ENCODE results near the gene DIO1.
"Not testable (repeated sequence)": the region's sequence is repeated elsewhere in the genome, so short reads cannot be mapped to it uniquely, and the experiment has no call there.

DIO1 gene

DNA sequence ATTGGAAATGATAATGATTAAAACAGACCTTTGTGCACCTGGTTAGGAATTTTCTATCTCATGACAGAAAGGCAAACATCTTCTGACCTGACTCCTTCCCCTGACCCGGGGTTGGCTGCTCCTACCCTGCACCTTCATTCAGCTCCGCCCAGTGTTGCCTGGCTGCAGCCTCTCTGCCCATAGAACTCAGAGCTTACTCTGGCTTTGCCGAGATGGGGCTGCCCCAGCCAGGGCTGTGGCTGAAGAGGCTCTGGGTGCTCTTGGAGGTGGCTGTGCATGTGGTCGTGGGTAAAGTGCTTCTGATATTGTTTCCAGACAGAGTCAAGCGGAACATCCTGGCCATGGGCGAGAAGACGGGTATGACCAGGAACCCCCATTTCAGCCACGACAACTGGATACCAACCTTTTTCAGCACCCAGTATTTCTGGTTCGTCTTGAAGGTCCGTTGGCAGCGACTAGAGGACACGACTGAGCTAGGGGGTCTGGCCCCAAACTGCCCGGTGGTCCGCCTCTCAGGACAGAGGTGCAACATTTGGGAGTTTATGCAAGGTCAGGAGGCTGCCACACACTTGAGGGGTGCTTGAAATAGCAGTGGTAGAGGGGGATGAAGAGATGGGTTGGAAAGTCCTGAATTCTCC lies at the start of gene DIO1:
Gene DIO1, plus strand, starts transcription at position 189 of the 638 bp plus-strand sequence. Its CDS starts 24 bp downstream, at position 213.
- in situ Hi-C loops (cut with MboI; ENCODE audit: low sequenced_read_pairs): no loop called here

DNA sequence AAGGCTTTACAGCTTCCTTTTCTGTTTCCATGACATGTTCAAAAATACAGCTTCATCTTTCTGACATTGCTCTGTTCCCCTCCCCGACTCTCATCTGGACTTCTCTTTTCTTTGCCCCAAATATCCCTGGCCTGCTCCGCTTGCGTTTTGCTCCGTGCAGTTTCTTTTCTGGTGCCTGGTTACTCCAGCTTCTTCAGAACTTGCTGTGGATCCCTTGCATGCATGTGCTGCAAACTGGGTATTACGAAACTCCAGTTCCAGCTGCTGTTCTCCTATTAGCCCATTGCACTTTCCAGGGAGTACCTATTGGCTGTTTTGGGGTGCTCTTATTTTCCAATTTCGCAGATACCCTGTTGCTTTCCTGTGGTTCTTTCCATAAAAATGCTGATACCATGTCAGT lies 46.0 kb upstream of the DIO1 start:
- in situ Hi-C loops (cut with MboI; ENCODE audit: low sequenced_read_pairs): no loop called here

DNA sequence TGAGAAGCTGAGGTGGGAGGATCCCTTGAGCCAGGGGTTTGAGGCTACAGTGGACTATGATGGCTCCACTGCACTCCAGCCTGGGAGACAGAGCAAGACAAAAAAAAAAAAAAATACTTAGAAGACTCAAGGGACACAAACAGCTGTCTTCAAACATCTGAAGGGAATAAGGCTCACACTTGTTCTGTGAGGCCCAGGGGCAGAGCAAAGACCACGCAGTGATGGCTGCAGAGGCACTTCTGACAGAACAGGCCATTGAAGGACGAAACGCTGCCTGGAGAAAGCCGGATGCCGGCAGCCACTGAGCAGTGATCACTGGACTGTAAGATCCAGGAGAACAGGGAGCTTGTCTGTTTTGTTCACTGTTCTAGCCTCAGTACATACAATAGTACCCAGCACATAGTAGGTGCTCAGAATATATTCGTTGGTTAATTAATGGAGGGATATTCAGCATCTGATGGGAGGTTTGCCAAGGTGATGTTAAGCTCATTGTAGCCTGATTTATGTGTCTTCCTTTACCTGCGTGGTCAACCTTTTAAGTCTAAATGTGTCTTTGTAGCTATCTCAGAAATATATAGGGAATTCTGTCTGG lies 43.8 kb upstream of the DIO1 start:
- in situ Hi-C loops (cut with MboI; ENCODE audit: low sequenced_read_pairs): loop anchor here (25.0 kb wide), 1 partner anchor 112 kb away; no protein-coding TSS in a partner anchor

DNA sequence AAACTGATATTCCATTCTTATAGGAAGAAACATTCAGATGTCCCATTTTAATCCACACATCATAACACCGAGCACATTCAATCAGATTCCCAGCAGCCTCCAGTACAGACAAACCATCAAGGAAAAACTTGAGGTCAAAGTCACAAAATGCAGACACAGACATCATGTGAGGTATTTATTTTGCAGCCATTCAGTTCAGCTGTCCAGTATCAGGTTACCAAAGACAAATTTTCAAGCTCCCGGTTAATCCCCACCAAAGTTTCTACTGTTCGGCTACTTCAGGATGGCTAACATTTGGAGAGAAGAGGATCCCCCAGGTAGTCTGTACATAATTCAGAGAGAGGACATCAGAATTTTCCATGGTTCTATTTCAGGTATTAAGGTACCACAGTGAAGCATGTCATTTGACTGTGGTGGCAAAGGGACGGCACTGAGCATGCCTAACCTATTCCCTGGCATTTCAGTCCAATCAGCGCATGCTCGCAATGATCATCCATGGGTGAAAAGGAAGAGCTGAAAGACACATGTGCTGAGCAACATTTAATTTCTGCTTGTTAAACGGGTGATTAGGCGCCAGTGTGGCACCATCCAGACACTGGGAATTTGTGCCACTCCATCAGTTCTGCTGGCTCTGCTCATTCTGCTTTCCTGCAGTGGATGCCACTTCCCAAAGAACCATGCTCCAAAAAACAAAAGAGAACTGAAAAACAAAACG lies 42.3 kb upstream of the DIO1 start:
- in situ Hi-C loops (cut with MboI; ENCODE audit: low sequenced_read_pairs): loop anchor here (25.0 kb wide), 1 partner anchor 111 kb away; no protein-coding TSS in a partner anchor

DNA sequence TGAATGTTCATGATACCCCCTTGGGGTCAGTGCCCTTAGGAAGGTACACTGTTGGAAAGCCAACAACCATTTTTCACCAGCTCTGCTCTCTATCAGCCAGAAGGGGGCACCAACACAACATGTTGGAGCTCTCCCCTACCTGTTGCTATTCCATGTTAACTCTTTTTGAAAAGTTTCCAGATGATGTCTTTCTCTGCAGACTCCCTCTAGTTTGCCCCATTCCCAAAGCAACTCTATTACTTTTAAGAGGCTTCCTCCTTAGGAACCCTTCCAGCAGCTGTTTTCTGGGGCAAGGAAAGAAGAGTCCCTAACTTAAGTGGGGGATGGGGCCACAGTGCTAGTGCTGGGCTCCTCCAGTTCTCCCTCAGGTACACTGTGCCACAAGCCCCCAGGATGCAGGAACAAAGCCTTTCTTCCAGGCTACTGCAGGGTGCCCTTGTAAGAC lies 33.0 kb upstream of the DIO1 start:
- in situ Hi-C loops (cut with MboI; ENCODE audit: low sequenced_read_pairs): loop anchor here (25.0 kb wide), 1 partner anchor 101 kb away; no protein-coding TSS in a partner anchor

DNA sequence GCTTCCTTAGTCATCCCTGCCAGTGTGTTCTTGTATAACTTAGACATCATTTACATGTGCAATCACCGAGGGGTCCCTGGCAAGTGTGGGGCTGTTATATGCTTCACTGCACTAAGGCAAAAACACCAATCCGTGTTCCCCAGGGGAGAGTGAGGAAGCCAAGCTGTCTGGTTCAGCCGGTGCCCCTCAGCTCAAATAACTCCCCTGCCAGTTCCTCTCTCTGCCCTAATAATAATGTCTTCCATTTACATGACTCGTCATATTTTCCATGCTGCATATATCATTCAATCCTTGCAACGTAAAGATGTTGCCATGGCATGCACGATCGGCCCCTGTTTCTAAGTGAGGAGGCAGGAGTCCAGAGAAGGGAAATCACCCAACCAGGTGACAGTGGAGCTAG lies 31.5 kb upstream of the DIO1 start:
- in situ Hi-C loops (cut with MboI; ENCODE audit: low sequenced_read_pairs): loop anchor here (25.0 kb wide), 1 partner anchor 100 kb away; no protein-coding TSS in a partner anchor

DNA sequence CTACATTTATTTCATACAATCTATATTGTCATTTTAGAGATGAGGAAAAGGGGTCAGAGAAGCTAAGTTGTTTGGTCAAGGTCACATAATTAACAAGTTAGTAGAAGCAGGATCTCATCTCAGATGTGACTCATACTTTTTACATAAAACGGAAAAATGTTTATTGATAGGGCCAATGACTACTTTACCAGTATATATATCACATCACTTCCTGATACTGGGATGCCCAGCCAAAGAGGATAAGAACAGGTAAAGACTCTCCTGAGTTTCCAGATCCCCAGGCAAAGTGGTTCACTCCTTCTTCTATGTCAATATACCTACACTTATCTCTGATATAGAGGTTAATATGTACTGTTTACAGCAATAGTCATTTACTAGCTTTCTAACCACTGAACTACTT lies 25.4 kb upstream of the DIO1 start:
- in situ Hi-C loops (cut with MboI; ENCODE audit: low sequenced_read_pairs): loop anchor here (25.0 kb wide), 1 partner anchor 94 kb away; no protein-coding TSS in a partner anchor

DNA sequence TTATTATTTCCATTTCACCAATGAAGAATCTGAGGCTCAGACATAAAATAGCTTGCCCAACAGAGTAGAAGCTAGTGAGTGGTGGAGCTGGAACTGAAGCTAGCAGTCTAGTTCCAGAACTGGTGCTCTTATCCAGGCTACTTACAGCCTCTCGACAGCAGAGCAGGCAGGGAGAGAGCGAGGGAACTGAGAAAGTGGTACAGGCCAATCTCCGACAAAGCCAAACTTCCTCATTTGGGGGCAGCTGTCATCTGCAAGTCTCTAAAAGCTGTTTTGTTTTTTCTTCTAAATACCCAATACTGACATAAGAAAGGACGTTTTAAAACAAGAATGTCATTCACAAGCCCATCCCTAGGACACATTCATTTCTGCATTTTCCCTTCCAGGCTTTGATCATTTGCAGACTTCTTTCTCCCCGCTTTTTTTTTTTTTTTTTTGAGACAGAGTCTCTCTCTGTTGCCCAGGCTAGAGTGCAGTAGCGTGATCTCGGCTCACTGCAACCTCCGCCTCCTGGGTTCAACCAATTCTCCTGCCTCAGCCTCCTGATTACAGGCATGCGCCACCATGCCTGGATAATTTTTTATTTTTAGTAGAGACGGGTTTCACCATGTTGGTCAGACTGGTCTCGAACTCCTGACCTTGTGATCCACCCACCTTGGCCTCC lies 24.4 kb upstream of the DIO1 start:
- in situ Hi-C loops (cut with MboI; ENCODE audit: low sequenced_read_pairs): loop anchor here (25.0 kb wide), 1 partner anchor 93 kb away; no protein-coding TSS in a partner anchor

DNA sequence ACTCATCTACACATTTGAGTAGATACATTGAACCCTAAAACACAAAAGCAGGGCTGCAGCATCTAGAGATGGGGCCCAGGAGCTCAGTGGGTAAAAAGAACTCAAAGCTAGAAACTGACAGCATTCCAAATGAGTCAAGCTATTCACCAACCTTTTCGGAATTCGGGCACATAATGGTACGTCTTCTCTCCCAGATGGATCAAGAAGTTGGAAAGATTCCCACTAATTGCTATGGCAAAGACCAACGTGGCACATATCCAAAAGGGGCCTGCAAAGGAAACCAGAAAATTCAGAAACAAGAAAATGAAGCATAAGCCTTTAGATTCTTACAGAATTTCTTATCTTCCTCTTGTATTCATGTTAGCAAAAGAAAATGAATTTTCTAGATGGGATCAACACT lies 22.8 kb upstream of the DIO1 start:
- in situ Hi-C loops (cut with MboI; ENCODE audit: low sequenced_read_pairs): loop anchor here (25.0 kb wide), 1 partner anchor 91 kb away; no protein-coding TSS in a partner anchor

DNA sequence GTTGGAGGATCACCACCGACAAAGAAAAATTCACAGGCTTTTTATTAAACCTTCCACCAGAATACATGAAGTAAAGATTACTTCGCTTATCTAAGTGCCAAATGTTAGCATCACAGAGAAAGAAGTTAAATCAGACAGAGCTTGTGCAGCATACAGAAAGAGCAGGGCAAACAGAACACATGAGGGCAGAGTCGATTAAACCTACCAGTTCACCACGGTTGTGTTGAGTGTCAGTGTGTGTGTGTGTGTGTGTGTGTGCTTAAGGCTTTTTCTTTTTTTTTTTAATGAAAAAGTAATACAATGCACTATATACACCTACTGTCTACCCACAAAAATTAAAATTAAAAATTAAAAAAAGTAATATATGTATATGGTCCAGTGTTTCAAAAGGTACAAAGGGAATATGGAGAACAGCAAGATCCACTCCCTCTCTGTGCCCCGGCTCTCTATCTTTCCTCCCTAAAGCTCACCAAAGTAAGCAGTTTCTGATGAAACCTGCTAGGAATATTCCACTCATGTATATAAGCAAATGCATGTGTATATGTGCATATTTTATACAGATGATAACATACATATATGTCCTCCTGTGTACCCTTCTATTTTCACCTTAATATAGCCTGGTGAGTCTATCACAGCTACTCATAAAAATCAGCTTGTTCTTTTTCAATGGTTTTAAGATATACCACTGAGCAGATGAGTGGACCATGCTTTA lies 22.1 kb upstream of the DIO1 start:
- in situ Hi-C loops (cut with MboI; ENCODE audit: low sequenced_read_pairs): loop anchor here (25.0 kb wide), 1 partner anchor 90 kb away; no protein-coding TSS in a partner anchor

DNA sequence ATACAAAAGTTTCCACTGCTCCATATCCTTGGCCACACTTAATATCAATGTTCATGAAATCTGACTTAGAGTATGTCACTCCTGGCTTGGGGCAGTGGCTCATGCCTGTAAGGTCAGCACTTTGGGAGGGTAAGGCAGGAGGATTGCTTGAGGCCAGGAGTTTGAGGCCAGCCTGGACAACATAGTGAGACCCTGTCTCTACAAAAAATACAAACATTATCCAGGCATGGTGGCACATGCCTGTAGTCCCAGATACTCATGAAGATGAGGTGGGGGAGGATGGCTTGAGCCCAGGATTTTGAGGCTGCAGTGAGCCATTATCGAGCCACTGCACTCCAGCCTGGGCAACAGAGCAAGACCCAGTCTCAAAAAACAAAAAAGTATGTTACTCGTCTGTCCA lies 18.8 kb upstream of the DIO1 start:
- in situ Hi-C loops (cut with MboI; ENCODE audit: low sequenced_read_pairs): not testable (repeated sequence)

DNA sequence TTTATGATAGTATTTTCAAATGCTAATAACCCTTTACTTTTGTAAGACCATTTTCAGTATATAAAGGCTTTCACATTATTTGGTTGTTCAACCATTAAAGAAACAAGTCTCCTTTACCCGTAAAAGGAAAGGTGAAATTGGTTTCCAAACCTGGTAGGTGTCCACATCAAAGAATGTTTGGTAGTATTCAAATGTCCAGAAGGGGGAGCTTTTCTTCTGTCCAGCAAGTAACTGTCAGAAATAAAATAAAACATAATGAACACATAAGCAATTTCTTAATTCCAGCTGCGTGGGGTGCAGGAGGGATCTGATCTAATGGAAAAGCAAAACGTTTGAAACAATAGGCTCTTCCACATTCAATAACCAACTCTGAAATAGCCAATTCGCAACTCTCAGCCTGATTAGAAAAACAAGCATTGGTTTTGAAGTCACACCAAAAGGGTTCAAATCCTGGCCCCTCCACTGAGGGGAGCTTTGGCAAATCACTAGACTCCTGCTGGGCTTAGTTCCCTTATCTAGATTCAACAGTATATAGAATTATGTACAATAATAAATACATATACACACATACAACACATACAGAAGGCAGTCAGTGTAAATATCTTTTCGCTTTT lies 15.4 kb upstream of the DIO1 start:
- in situ Hi-C loops (cut with MboI; ENCODE audit: low sequenced_read_pairs): no loop called here

DNA sequence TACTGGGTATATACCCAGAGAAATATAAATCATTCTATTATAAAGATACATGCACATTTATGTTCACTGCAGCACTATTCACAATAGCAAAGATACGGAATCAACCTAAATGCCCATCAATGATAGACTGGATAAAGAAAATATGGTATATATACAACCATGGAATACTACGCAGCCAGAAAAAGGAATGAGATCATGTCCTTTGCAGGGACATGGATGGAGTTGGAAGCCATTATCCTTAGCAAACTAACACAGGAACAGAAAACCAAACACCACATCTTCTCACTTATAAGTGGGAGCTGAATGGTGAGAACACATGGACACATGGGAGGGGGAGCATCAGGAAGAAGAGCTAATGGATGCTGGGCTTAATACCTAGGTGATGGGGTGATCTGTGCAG lies 12.1 kb upstream of the DIO1 start:
- in situ Hi-C loops (cut with MboI; ENCODE audit: low sequenced_read_pairs): not testable (repeated sequence)

DNA sequence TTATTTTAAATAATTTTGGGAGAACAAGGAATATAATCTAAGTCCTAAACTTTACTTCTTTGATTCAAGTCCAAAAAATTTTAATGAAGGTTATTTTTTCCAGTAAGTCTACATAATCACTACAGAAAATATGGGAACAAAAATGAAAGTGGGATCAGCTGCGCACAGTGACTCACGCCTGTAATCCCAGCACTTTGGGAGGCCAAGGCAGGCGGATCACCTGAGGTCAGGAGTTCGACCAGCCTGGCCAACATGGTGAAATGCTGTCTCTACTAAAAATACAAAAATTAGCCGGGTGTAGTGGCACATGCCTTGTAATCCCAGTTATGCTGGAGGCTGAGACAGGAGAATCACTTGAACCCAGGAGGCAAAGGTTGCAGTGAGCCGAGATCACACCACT lies 10.4 kb upstream of the DIO1 start:
- in situ Hi-C loops (cut with MboI; ENCODE audit: low sequenced_read_pairs): not testable (repeated sequence)

DNA sequence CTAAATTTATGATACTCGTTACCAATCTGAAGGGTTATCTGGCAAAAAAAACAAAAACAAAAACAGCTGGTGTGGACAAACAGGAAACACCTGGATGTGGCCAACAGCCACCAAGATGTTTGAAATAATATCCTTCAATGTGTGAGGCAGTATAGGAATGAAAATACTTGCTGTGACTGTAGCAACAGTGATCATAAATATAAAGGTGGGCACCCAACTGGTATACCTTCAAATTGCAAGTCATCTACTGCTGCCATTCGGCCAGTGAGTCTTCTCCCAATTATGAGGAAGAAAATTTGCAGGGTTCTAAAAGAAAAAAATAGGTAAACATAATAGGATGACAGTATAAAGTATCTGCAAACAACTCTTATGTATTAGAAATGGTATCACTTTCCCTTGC lies 5.3 kb upstream of the DIO1 start:
- in situ Hi-C loops (cut with MboI; ENCODE audit: low sequenced_read_pairs): no loop called here

DNA sequence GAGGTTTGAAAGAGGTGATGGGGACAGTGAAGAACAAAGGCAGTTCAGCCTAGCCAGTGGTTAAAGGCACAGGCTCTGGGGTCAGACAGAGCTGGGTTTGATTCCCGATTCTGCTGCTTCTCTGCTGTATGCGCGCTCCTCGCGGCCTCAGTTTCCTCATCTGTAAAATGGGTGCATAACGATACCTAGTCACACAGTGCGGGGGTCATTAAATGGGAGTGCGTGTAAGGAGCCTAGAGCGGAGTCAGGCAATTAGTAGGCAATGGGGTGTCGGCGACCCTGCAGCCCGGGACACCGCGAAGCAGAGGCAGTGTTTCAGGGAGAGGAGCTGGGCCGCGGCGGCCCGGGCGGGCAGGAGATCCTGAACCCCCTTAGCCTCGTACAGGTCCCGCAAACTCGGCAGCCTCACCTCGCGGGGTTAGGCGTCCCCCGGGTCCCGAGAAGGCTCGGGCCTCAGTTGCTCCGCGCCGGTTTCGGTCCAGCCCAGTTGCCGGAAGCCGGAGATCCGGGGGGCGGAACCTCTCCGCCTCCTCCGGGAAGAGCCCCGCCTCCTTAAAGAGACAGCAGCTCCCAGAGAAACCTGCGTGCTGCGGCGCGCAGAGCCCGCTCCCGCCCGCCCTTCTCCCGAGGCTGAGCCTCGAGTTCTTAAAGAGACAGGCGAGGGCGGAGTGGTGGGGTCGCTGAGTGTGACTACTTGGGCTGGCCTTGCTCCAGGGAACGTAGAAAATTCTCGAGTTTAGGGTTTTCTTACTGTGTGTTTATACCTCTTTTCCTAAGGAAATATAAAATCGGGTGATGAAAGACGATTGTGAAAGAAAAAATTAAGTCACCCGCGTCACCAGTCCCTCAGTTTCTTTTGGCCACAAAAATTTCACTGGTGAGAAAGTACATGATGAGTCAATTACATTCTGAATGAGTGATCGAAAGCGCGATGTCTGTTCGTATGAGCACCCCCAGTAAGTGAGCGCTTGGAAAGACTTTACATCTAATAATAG lies 4.4 kb upstream of the DIO1 start, which contains the start of gene YIPF1:
Gene YIPF1, minus strand, starts transcription at position 494 of the 995 bp plus-strand sequence. CDS start 860 bp downstream, outside the sequence.
- in situ Hi-C loops (cut with MboI; ENCODE audit: low sequenced_read_pairs): no loop called here

DNA sequence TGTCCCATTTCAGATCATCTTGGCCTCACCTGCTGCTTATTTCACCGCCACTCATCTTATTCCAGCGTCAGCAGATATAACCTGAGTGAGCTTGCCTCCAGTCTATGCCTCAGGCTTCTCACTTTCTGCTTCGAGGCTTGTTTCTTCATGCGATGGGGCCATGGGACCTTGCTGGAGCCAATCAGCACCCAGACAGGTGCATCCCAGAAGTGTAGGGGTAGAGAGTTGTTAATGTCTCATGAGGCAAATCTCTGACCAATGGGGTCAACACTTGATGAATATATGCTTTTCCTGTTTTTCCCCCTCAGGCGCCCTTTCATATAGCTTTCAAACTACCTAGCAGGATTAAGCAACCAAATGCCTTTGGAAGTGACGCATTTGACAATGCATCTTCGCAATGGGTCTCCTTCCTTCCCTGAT lies 3.5 kb upstream of the DIO1 start:
- in situ Hi-C loops (cut with MboI; ENCODE audit: low sequenced_read_pairs): no loop called here

DNA sequence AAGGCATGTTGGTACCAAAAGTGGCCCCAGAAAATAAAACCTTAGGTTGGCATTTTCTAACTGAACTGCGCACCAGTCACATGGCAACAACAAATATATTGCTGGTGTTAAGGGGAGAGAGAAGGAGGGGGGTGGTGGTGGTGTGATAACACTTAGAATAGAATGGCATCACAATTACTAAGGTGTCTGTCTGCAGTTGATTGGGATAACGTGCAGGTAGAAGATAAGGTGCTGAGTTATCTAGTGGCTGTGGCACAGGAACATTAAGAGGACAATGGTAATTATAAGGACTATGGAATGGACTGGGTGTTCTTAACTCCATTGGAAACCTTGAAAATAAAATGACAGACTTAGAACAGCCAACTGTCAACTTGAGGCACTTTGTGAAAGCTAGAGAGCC lies 3.0 kb upstream of the DIO1 start:
- in situ Hi-C loops (cut with MboI; ENCODE audit: low sequenced_read_pairs): no loop called here

DNA sequence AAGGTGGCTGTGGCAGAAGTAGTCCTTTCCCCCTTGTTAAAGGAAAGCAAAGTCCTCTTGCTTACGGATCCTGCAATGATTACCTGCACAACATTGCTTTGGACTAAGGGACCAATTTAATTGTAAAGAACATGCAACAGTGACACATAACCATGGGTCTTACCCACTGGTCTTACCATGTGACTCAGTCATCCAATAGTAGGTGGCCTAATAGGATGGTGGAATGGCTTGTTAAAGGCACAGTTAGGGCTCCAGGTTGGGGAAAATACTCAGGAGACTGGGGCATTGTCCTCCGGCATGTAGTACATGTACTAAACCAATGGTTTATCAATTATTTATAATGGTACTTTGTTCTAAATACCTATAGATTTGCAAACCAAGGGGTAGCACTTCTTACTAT lies 2.3 kb upstream of the DIO1 start:
- in situ Hi-C loops (cut with MboI; ENCODE audit: low sequenced_read_pairs): no loop called here

All from hTERT RPE-1 (cell line).